CD4-positive, alpha-beta T cell treated with Interleukin-4 for 4 hours (primary cell): ENCODE measurements around the gene ZIC1.

ENCODE experiments used
- DNase-seq: peaks from one replicate; pipeline ENCODE4 v3.0.0-alpha.2; 2020

Gene ZIC1

GRCh38 chr3:147424581-147425387, 15.6 kb downstream of the ZIC1 start:
- DNase-seq, result no peak

DNA sequence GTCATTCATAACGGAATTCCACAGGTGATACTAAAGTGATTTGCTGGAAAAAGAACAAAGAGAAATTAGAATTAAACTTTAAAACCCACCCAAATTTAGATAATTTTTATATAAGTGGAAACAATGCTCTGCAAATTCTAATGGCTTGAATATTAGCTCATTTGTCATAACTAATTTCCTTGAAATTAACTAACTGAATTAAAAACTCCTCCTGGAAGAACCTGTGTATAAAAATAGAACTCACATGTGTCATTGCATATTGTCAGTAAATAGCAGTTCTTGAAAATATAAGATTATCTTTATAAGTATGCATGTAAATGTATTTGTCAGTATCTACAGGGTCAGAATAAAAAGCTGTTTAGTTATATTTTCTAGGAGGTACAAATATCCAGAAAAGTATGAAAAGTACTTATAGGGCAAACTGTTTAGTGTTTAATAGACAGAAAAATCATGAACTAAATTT, 16.3 kb downstream of the ZIC1 start:
- DNase-seq, result no peak

DNA sequence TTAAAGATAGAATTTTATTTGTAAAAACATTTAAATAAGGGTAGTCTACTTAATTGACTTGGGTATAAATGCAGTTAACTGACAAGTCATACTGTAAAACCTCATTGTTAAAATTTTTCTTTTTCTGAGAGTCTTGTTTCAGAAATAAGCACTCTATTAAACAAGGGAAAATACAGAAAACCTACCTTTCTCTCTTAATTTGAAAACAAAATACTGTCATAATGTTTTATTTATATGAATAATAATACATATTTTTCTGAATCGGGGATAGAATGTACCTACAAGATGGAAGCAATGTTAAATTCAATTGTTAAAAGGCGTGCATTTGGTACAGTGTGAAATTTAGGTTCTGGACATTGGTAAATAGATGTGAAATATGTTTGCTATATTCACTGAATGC, 17.8 kb downstream of the ZIC1 start:
- no peak for DNase-seq

GRCh38 chr3:147427746-147428145, 18.6 kb downstream of the ZIC1 start:
- no peak for DNase-seq

GRCh38 chr3:147428326-147428725, 19.2 kb downstream of the ZIC1 start:
- no peak for DNase-seq

GRCh38 chr3:147428754-147429153, 19.6 kb downstream of the ZIC1 start:
- DNase-seq, result no peak

- DNase-seq, result no peak
Measured at GRCh38 chr3:147431751-147432150, 22.6 kb downstream of the ZIC1 start.

- no peak for DNase-seq
Measured at GRCh38 chr3:147447224-147447623, 38.1 kb downstream of the ZIC1 start.

DNA sequence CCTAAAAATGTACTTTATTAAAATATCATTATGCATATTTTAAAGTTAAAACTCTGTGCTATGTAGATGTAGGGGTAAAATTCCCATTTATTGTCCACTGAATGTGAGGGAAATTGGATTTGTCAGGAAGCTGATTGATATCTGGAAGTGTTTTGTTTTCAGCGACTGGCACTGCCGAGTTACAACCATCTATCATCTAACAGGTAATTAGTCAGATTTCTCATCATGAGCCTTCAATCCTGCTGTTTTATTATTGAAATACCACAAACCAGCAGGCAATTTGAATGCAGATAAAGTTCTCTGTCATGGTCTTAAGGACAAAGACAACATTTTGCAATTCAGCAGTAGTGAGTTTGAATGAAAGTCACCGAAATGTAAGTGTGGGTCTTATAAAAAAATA, 40.5 kb downstream of the ZIC1 start:
- no peak for DNase-seq

- no peak for DNase-seq
Measured at GRCh38 chr3:147458995-147459704, 50.0 kb downstream of the ZIC1 start.

- DNase-seq, result no peak
Measured at GRCh38 chr3:147462856-147463255, 53.7 kb downstream of the ZIC1 start.
